Measurements from ENCODE around the gene LTK.

Gene LTK

DNA sequence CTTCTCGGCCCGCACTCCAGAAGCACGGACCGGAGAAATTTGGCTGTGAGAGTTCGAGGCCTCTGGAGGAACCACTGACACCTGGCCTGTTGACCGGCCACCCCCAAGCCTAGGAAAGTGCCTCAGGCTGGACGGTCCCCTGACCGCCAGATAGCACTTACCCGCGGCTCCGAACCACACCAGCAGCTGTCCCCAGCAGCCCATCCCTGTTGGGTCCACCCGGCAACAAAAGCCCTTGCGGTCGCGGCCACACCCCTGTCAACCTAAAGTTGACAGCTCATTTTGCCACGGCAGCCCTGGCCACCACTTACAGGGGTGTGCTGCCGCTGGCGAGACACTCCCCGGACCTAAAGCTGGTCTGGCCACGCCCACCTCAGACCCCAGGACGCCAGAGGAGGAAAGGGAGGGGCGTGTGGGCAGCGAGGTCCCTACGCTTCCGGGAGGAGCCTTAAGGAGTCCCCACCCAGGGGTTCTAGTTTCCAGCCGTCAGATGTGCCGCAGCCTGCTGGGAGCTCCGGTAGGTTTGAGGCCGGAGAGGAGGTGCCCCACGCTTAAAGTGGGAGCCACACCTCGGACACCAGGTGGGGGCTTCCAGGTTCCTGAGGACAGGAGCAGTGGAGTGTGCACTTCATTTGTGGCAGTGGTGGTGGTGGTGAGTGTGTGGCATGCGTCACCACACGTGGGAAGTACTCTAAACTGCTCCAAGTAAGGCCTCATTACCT is at the start of gene LTK:
Gene LTK (minus strand): TSS at position 322 of the 722 bp plus-strand sequence. CDS start 118 bp downstream, at position 204.
- no peak for DNase-seq

DNA sequence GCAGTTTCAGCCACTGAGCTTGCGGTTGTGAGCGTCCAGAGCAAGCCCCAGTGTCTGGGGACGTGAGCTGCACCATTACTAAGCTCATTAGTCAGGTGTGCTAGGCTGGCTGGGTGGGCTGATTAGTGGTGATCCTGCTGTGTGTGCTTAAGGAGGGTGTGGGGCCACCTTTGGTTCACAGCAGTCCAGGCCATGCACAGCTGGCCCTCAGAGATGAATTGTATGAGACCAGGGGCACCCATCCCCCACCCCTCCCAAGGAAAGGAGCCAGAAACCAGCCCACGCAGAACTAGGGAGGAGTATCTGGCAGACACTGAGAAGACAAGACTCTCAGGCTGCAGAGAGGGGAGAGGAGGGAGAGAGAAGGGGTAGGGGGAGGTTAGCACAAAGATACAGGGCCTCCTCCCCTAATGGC is 49.2 kb upstream of the LTK start:
- no peak for DNase-seq

GRCh38 chr15:41562244-41562643 is 48.6 kb upstream of the LTK start:
- DNase-seq = no peak

GRCh38 chr15:41561777-41562145 is 48.1 kb upstream of the LTK start:
- no peak for DNase-seq

DNA sequence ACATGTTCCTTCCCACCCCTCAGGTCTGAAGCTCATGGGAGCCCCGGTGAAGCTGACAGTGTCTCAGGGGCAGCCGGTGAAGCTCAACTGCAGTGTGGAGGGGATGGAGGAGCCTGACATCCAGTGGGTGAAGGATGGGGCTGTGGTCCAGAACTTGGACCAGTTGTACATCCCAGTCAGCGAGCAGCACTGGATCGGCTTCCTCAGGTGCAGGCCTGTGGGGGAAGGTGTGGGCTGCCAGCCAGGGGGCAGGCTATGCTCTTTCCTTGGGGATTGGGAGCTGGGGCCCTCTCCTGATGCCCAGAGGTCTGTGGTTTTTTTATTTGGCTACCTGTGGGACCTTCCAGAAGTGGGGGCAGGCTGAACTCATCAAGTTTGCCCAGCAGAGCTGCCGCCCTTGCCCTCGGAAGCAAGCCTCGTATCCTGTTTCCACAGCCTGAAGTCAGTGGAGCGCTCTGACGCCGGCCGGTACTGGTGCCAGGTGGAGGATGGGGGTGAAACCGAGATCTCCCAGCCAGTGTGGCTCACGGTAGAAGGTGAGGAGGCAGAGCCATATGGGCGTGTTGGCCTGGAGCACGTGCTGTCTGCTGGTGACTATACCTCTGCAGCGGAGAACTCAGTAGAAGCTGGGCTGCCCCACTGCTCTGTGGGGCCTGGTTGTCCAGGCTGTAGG is 47.6 kb upstream of the LTK start:
- DNase-seq = no peak

GRCh38 chr15:41560572-41560874 is 46.9 kb upstream of the LTK start:
- DNase-seq = no peak

GRCh38 chr15:41559239-41559782 is 45.7 kb upstream of the LTK start:
- no peak for DNase-seq

DNA sequence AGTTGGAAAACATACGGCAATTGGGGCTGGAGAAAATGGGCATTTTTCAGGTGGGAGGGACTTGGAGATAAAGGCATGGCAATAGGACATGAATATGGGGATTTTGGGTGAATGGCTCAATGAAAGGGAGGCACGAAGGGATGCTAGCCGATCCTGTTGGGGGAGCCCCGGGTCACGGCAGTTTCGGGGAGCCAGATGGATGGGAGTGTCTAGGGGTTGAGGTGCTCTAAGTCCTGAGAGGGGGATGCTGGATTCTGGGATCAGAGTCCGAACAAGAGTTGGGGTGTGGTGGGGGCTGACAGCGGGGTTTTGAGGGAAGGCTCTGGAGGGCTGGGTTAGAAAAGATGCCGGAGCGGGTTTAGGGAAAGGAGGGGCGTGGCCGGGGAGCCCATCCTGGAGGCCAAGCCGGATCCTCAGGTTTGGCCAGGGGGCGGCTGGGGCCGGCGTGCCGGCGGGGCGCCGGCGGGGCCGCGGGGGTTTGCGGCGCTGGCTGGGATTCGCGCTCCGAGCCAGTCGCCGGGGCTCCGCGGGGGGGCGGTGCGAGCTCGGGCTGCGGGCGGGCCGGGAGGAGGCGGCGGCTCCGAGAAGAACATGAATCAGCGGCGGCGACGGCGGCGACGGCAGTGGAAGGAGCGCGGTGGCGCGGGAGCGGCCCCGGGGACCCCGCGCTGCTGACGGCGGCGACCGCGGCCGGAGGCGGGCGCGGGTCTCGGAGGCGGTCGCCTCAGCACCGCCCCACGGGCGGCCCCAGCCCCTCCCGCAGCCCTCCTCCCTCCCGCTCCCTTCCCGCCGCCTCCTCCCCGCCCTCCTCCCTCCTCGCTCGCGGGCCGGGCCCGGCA is 45.0 kb upstream of the LTK start, which contains the start of gene TYRO3:
Gene TYRO3 (plus strand): TSS at position 813 of the 839 bp plus-strand sequence. CDS start 46 bp downstream, outside the sequence.
- DNase-seq = peak; percentile 8

DNA sequence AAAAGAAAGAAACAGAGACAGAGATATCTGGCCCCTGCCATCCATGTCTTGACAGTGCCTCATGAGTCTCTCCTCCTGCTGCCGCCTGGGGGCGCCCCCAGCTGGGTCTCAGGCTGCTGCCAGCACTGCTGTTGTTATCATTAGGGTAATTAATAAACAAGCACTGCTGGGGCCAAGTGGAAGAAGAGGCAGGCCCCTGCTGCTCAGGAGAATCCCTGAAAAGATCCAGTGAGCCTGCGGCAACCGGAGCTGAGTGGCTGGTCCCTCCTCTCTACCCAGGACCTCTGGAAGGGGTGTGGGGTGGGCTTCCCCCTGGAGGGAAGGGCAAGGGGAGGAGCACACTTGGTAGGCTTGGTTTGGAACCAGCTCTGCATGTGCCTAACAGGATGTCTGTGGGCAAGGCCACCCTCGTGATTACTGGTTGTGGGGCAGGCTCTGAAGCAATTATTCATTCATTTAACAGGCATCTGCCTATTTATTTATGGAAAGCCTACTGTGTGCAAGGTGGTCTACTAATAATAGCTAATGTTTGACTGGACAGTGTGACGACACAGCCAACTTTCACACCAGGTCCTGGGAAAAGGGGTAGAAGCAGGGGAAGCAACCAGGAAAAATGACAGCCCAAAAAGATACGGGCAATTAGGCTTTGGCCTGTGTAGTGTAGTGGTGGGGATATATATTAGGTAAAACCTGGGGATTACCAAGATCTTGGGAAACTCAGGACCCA is 44.2 kb upstream of the LTK start:
- peak; percentile 55 for DNase-seq

- no peak for DNase-seq
These were observed 43.0 kb upstream of the LTK start for GRCh38 chr15:41556677-41557076.

GRCh38 chr15:41554915-41555314 is 41.3 kb upstream of the LTK start:
- DNase-seq = no peak

- DNase-seq = no peak
These were observed 40.7 kb upstream of the LTK start for GRCh38 chr15:41554343-41554742.

GRCh38 chr15:41553731-41554130 is 40.1 kb upstream of the LTK start:
- DNase-seq = no peak

GRCh38 chr15:41550066-41550775 is 36.6 kb upstream of the LTK start:
- DNase-seq = no peak

DNA sequence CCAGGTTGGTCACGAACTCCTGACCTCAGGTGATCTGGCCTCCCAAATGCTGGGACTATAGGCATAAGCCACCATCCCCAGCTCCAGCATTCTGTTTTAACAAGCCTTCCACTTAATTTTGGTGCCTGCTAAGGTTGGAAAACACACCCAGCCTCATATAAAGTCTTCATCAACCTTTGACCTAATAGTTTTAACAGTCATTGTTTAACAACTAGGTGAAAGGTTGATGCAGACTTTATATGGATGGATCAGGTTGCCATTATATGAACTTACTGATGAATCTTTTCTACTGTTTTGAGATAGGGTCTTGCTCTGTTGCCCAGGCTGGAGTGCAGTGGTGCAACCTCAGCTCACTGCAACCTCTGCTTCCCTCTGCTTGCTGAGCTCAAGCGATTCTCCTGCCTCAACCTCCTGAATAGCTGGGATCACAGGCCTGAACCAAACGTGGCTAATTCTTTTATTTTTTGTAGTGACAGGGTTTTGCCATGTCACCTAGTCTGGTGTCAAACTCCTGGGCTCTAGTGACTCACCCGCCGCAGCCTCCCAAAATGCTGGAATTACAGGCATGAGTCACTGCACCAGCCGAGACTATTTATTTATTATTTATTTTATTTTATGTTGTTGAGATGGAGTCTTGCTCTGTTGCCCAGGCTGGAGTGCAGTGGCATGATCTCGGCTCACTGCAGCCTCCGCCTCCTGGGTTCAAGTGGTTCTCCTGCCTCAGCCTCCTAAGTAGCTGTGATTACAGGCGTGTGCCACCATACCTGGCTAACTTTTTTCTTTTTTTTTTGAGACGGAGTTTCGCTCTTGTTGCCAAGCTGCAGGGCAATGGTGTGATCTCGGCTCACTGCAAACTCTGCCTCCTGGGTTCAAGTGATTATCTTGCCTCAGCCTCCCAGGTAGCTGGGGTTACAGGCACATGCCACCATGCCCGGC is 33.5 kb upstream of the LTK start:
- DNase-seq = no peak

DNA sequence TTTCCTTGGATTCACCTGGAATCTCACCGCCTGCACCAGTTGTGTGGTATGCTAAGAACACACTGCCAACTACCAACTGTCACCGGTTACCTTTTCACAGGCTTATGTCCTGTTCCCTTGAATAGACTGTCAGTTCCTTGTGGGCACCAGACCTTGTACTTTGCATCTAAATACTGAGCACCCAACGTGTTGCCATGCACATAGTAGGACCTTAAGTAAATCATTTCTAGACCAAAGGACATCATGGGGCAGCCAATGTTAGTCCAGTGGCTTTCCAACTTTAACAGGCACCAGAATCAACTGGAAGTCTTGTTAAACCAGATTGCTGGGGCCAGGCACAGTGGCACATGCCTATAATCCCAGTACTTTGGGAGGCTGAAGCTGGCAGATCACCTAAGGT is 31.6 kb upstream of the LTK start:
- DNase-seq = no peak

DNA sequence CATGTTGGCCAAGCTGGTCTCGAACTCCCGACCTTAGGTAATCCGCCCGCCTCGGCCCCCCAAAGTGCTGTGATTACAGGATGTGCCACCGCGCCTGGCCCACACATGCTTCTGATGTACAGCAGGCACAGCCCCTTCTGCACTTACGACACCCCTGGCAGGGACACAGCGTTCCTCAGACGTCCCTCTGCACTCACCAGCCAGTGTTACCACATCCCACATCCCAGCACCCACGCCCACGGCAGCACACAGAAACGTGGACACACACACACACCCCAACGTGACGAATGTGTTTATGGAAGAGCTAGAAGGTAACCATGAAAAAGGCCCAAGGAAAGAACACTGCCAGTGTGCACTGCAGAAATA is 31.0 kb upstream of the LTK start:
- no peak for DNase-seq

- no peak for DNase-seq
These were observed 29.9 kb upstream of the LTK start for GRCh38 chr15:41543521-41543870.

DNA sequence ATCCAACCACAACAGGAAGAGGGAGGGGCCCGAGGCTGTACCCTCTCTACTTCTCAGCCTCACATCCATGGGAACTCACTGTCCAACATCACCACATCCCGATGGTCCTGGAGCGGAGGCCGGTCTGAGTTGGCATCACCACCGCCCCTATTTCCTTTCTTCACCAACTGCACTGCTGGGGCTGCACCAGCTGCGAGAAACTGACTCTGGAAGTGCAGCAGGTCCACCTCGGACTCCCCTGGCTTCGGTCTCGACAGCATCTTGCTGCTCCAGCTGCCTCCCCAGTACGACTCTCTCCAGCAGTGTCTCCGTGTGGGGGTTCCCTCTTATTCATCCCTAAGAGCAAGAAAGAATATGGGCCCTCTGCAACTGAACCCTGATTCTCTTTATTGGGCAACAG is 23.2 kb upstream of the LTK start:
- DNase-seq = no peak

DNA sequence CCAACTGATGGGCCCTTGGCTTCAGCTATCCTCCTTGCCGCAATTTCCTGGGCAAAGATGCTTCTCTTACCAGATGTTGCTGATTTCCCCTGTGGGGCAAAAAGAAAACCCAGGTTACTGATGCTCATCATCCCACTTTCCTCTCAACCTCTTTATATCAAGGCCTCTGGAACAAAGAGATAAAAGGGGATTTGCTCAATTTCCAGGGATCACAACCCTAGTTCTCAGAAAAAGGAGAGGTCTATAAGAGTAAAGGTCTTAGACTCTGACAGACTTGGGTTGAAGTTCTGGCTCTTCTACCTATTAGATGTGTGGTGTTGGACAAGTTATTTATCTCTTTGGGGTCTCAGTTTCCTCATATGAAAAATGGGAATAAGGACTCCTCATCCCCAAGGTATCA is 21.9 kb upstream of the LTK start:
- DNase-seq = no peak

DNA sequence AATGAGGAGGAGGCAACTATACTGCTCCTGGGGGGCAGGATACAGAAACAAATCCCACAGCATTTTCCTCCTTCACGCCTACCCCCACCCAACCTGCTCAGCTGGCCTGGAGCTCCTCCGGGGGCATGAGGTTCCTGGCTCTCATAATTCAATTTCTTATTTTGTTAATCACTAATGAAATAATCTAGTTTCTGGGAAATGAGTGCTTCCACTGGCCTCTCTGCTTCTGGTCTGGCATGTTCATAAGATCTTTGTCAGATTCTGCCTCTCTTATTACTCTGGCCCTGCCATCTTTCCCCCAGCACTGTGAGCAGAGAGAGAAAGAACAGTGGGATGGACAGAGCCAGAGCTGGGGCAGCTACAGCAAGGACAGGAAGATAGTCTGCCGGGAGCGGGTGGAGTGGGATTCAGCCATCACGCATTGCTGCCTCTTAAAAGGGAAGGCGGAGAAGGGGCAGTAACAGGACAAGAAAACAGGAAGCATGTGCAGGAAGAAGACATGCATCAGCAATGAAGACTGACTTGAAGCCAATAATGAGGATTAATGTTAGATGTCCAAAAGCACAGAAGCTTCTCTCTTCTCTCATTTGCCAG is 16.8 kb upstream of the LTK start:
- DNase-seq = no peak
